ENCODE measurements around the gene SLC22A6. TPM values are rescaled to one million over a fixed set of nuclear protein-coding genes. Genes with fewer than 3 reads are reported as not detected.
A peak's percentile ranks its signal among the peaks of the same experiment; 100 is the strongest.
"Not testable (repeated sequence)": the region's sequence is repeated elsewhere in the genome, so short reads cannot be mapped to it uniquely, and the experiment has no call there.

Gene SLC22A6
- total RNA-seq, 2 donors from 2014 or later = not detected

- intact Hi-C loops (cut with DNase I, micrococcal nuclease) = no loop called here
- DNase-seq (no peak), ATAC-seq (no peak)
Observed at GRCh38 chr11:62994775-62995174, 10.0 kb upstream of the SLC22A6 start.

- intact Hi-C loops (cut with DNase I, micrococcal nuclease) = no loop called here
- ATAC-seq (no peak), DNase-seq (no peak)
Observed at GRCh38 chr11:62988276-62988675, 3.5 kb upstream of the SLC22A6 start.

DNA sequence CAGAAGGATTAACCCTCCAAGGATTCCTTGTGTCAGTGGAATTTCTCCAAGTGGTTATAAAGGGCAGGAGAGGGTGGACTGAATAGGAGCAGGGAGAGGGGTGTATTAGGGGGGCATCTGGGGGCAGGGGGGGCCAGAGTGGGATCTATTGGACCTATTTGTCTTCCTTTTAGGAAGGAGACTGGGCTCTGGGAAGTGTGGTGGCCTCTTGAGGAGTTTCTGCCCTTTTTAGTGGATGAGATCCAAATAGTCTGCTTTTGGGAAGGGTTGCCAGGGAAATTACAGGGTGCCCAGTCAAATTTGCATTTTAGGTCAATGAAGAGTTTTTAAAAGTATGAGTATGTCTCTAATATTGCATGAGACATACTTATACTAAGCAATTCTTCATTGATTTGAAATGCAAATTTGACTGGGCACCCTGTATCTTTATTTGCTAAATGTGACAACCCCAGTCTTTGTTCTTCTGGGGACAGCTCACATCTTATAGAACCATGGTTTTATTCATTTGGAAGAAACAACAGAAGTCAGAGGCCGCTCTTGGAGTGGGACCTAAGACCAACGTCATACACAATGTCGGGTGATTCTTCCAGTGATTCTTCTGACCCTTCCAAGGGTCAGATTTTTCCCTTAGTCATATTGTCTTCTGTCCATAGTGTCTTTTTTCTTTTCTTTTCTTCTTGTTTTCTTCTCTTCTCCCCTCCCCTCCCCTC is 429 bp upstream of the SLC22A6 start:
- DNase-seq (no peak), ATAC-seq (no peak)
- intact Hi-C loops (cut with DNase I, micrococcal nuclease) = no loop called here

DNA sequence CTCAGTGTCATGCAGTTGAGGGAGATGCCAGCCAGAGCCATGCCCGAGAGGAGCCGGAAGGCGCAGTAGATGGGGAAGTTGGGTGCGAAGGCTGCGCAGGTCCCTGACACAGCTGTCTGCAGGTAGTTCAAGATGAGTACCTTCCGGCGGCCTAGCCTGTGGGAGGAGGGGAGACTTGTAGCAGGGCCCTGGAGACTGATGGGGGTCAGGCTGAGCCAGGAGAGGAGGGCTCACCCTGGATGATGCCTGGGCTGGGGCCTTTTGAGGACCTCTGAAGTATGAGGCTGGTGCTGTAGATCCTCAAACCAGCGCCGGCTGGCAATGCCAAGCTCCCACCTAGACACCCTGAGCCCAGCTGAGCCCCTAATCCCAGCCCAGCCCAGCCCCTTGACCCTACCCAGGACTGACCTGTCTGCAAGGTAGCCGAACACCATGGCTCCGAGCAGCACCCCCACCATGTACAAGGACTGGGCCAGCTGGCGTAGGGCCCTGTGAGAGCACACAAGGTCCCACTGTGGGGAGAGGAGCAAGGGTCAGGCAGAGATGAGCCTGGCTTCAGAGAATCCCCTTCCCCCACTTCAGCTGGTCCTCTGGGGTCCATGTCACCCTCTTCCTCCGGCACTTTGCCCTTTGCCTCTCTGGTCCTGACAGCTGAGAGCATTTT is 1.1 kb downstream of the SLC22A6 start:
- DNase-seq (no peak), ATAC-seq (no peak)
- intact Hi-C loops (cut with DNase I, micrococcal nuclease) = no loop called here

DNA sequence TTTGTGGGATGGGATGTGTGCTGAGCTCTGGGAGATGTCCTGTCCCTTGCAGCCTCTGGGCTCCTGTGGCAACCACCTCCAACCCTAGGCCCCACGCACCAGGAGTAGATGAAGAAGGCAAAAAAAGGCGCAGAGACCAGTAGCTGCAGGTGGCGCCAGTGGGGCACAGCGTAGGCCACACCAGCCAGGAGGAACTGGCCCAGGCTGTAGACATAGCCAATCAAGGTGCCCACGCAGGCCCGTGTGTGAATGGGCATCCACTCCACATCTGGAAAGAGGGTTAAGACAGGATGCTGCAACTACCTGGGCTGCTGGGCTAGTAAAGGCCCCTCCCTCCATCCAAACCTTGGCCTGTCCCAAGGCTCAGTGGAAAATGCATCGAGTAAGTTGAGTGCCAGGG is 3.0 kb downstream of the SLC22A6 start:
- intact Hi-C loops (cut with DNase I, micrococcal nuclease) = no loop called here
- no peak for ATAC-seq

GRCh38 chr11:62980133-62980760 is 4.5 kb downstream of the SLC22A6 start:
- intact Hi-C loops (cut with DNase I, micrococcal nuclease) = no loop called here
- ATAC-seq (no peak), DNase-seq (no peak)

More for the DNA sequence above, 3.0 kb downstream of the SLC22A6 start:
- no peak for DNase-seq

DNA sequence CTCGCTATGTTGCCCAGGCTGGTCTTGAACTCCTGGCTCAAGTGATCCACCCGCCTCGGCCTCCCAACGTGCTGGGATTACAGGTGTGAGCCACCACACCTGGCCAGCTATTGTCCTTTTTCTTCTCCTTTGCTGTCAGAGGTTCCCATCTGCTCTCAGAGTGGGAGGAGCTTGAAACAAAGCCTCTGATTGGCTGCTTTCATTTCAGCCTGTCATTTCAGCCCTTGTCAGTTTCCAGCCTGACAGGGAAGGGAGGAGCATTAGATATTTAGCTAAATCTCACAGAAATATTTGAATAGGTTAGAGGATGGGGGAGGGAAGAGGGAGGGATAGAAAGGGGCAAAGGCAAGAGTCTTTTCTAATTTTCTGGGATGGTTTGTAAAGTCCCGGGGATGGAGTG is 8.7 kb downstream of the SLC22A6 start:
- ATAC-seq = no peak
- intact Hi-C loops (cut with DNase I, micrococcal nuclease) = no loop called here
- DNase-seq = no peak

DNA sequence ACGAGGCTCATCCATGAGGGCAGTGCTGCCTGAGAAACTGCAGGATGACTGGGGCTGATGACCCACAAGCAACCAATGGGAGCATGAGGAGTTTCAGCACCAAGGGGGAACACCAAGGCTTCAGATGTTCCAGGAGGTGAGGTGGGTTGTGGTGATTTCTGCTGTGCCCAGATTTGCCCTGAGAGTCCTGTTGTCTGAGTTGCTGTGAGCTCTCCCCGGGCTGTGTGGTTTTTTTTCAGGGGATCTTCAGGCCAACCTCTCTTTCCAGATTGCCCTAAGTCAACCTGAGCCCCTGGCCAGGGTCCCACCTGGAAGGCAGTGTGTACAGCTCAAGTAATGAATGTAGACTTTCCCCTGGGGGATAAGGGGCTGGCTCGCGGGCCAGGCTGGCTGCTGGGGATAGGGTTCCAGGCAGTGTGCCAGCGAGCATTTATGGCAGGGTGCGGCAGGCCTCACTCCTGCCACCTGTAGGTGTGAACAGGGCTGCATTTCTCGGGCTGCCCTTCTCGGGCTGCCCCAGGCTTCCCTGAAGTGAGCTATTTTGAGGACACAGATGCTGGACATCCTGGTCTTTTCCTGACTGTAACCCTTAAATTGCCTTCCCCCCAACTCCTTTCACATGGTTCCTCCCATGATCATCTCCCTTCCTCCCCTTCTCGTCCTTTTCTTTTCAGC is 9.8 kb downstream of the SLC22A6 start:
- peak; percentile 69 to 90 for DNase-seq
- ATAC-seq = peak; percentile 100
- intact Hi-C loops (cut with DNase I, micrococcal nuclease) = no loop called here

DNA sequence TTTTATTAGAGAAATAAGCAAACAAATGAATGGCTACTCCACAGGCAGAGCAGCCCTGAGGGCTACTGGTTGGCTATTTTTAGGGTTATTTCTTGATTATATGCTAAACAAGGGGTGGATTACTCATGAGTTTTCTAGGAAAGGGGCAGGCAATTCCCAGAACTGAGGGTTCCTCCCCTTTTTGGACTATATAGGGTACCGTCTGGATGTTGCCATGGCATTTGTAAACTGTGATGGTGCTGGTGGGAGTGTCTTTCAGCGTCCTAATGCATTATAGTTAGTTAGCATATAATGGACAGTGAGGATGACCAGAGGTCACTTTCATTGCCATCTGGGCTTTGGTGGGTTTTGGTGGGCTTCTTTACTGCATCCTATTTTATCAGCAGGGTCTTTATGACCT is 19.2 kb downstream of the SLC22A6 start:
- intact Hi-C loops (cut with DNase I, micrococcal nuclease) = no loop called here
- ATAC-seq (no peak), DNase-seq (no peak)

- no peak for ATAC-seq
- intact Hi-C loops (cut with DNase I, micrococcal nuclease) = no loop called here
- DNase-seq = no peak
Observed at GRCh38 chr11:62962391-62962790, 22.4 kb downstream of the SLC22A6 start.

DNA sequence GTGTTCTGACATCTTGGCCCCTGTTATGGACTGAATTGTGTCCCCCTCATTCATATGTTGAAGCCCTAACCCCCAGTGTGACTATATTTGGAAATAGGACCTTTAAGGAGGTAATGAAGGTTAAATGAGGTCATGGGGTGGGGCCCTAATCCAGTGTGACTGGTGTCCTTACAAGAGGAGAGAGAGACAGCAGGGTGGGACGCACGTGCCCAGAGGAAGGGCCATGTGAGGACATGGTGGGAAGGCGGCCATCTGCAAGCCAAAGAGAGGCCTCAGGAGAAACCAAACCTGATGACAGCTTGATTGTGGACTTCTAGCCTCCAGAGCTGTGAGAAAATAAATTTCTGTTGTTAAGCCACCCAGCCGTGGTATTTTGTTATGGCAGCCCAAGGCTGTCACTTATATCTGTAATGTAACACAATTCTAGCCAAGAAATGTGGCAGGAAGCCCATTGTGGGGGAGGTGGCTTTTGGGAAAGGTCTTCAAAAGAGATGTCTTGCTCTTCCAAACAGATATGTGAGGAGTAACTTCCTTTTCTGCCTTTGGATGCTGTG is 23.7 kb downstream of the SLC22A6 start:
- no peak for ATAC-seq
- no peak for DNase-seq
- intact Hi-C loops (cut with DNase I, micrococcal nuclease) = no loop called here

- ATAC-seq (no peak), DNase-seq (no peak)
- intact Hi-C loops (cut with DNase I, micrococcal nuclease) = no loop called here
Observed at GRCh38 chr11:62959422-62959980, 25.3 kb downstream of the SLC22A6 start.

- peak; percentile 90 for ATAC-seq
- intact Hi-C loops (cut with DNase I, micrococcal nuclease) = no loop called here
- peak; percentile 45 to 49 for DNase-seq
Observed at GRCh38 chr11:62958547-62959421, 26.0 kb downstream of the SLC22A6 start.

DNA sequence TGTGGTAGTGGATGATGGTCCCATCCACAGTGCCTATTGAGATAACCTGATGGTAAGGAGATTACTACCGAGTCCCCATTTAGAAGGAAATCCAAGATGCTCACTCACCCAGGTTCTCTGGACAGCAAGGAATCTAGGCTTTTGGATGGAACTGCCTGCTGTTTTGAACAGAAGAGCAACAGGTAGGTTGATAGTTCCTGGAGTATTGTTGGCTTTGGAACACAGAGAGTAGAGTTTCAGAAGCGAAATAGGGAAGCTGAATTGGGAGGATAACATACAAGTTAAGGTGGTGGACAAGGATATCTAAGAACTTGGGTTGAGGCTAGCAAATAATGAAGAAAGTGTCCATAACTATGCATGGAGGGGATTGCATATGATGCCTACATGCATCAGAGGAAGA is 27.6 kb downstream of the SLC22A6 start:
- ATAC-seq = no peak
- intact Hi-C loops (cut with DNase I, micrococcal nuclease) = no loop called here
- DNase-seq = no peak

DNA sequence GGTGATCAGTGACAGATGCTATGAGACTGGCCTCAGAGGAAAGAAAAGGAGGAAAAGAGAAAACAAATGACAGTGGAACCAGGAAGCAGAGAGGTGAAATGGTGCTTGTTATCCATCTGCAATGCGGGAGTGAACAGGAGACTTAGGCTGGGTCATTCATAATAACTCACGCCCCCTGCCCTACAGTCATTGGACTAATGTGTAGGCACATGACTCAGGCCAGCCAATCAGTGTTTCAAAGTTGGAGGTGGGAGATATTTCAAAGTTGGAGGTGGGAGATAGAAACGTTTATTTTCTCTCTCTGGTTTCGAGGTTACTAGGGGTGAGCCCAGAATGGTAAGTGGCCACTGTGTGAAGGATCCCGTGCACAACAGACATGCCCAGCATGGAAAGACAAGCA is 30.3 kb downstream of the SLC22A6 start:
- ATAC-seq = no peak
- intact Hi-C loops (cut with DNase I, micrococcal nuclease) = no loop called here
- no peak for DNase-seq

DNA sequence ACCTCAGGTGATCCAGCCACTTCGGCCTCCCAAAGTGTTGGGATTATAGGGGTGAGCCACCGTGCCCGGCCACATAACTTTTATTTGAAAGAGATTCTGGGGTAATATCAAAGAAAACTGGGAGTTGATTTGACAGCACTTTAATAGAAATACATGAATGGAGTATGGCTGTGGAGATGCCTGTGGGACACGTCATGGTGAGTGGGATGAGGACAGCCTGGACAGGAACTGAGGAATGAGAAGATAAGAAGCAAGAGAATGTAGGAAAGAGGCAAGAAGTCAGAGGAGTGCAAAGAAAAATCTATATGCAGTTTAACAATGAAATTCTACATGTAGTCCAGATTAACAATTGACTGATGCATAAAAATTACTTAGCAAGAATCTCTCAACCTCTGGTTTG is 31.0 kb downstream of the SLC22A6 start:
- DNase-seq = no peak
- ATAC-seq = no peak
- intact Hi-C loops (cut with DNase I, micrococcal nuclease) = no loop called here

DNA sequence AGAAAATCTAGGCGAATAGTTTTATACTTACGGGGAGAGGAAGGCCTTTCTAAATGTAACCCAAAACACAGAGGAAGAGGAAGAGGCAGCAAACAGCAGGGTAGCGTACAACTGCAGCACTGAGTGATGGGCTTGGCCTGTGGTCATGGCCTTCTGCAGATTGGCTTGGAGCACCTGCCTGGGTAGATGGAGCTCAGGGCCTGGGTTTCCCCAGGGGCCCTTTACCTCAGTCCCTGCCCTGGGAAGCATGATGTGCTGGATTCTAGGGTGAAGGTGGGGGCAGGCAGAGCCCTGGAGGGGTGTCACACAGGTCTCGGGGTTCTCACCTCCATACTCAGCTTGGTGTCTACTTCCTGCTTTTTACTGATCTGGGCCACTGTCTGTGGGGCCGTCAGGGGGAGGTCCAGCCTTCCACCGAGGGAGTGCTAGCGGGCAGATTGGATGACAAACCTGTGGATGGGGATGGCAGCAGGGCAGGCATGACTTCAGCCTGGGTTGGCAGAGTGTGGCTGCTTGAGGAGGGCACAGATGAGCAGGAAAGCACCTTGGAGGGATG is 35.9 kb downstream of the SLC22A6 start:
- ATAC-seq (no peak), DNase-seq (no peak)
- intact Hi-C loops (cut with DNase I, micrococcal nuclease) = no loop called here

DNA sequence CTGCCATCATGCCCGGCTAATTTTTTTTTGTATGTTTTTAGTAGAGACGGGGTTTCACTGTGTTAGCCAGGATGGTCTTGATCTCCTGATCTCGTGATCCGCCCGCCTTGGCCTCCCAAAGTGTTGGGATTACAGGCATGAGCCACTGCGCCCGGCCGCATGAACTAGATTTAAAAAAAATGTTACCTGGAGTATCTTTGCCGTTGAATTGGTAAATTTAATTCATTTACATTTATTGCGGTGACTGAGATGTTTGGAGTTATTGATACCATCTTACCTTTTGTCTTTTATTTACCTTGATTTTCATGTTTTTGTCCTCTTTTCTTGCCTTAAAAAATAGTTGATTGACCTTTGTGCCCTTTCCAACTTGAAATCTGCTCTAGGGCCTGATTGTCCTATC is 39.2 kb downstream of the SLC22A6 start:
- DNase-seq; ATAC-seq; intact Hi-C loops (cut with DNase I, micrococcal nuclease): not testable (repeated sequence)

All from left colon (tissue), 2 donors.